Head of caudate nucleus (tissue), 42 donors: ENCODE data around the gene ZDHHC17.

Experiments used
- DNase-seq, 42 donors: peaks; one replicate each; pipeline versions ENCODE4 v3.0.0 to v3.0.0-alpha.2; 2020 to 2021; ENCODE audit warnings: mixed read lengths in 7 of 42
- intact Hi-C: fragments of 100-400 bp; cut with DNase I; formaldehyde crosslinking; loops from one replicate; pipeline ENCODE4 v1.15.0; 2022

ZDHHC17 gene

DNA sequence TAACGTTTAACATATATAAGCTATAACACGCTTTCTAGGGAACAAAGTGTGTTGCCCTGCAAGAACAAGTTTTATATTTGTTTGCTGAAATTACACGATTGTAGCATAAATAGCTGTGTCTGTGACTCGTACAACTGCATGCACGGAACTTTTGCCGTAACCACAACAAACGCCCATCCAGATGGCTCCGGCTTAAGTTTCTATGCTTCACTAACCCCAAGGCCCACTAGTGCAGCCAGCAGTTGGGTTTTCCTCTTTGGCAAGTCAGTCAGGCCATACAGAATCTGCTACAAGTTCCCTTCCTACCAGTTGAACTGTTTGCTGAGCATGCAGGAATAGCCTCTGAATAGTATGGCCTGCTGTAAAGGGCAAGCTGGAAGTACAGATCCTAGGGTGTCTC lies 102.8 kb downstream of the ZDHHC17 start:
- DNase-seq, result no peak
- intact Hi-C loops, result no loop called here

DNA sequence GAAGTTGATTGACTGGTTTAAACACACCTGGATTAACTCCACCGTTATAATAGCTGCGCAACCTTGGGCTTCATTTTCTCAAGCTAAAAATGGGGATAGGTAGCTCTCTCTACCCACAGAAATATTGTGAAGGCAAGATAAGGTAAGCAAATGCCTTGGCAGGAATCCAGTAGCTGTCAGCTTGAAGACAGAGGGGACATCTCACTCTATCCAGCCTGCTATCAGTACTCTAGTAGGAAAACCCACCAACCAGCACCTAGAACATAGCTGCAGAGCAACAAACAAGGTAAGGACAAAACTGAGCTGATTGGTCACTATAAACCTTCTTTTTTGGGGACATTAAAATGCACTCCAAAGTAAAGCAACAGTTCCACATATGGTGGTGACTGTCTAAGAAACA lies 107.2 kb downstream of the ZDHHC17 start:
- intact Hi-C loops, result no loop called here
- no peak for DNase-seq

DNA sequence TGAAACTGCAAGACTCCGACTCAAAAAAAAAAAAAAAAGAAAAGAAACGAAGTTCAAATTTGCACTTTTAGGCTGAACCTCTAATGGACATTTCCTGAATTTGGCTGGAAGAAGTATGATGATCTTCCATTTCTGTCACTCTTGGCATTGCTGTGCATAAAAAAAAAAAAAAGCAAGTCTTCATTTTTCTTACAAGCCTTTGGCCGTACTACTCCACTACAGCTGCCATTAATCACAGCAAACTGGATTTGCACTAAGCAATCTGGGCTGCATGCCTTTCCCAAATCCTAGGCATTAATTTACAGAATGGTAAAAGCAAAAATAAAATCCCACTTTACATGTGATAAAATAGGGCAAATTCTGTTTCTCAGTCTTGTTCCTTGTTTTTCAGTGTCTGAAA lies 107.8 kb downstream of the ZDHHC17 start:
- intact Hi-C loops, result no loop called here
- no peak for DNase-seq

DNA sequence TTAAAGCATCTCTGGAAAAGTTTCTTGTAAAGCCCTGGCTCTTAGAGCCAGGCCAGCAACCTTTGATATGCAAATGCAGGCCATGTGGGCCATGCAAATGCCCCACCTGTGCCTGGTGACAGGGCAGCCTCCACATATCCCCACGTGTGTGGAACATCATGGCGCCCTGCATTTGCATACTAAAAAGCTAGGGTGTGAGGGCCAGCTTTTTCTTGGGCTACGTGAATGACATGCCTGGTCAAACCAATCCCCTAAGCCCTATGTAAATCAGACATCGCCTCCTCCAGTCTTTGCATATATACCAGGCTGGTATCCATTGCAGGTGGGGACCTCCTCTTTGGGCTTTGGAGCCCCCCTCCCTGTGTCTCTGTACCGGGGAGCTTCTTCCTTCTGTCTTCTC lies 108.5 kb downstream of the ZDHHC17 start:
- intact Hi-C loops, result no loop called here
- DNase-seq, result no peak

DNA sequence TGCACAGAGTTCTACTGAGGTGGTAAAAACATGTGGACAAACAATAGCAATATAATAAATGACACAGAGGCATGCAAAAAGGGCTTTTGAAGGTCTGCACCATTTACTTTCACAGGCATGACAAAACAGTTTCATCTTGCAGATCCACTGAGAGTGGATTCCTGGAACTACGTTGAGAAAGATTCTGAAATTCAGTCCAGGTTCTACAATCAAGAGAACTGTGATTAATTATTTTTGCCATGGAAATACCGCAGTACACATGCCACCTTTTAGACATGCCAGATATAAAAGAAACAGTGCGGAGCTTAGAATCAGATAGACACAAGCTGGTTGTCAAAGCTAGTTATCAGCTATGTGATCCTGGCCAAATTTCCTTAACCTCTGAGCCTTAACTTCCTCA lies 110.1 kb downstream of the ZDHHC17 start:
- no peak for DNase-seq
- intact Hi-C loops, result no loop called here

DNA sequence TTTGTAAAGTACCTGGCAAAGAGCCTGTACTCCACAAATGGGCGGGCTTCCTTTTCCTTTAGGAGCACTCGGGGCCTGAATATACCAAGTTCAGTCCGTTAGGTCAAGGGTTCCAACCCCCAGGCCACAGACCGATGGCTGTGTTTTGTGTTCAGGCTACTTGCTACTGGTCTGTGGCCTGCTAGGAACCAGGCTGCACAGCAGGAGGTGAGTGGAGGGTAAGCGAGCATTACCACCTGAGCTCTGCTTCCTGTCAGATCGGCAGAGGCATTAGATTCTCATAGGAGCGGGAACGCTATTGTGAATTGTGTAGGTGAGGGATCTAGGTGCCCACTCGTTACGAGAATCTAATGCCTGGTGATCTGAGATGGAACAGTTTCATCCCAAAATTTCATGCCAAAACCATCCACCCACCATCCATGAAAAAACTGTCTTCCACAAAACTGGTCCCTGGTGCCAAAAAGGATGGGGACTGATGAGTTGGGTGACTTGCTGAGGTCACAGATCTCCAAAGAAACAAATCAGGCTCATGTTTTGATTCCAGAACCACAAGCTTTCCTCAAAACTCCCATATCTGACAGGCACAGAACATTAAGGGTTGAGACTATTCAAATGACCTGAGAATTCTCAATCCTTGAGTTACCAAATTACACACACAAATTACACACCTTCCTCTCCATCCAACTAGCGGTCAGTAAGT lies 110.7 kb downstream of the ZDHHC17 start:
- no peak for DNase-seq
- intact Hi-C loops, result no loop called here

DNA sequence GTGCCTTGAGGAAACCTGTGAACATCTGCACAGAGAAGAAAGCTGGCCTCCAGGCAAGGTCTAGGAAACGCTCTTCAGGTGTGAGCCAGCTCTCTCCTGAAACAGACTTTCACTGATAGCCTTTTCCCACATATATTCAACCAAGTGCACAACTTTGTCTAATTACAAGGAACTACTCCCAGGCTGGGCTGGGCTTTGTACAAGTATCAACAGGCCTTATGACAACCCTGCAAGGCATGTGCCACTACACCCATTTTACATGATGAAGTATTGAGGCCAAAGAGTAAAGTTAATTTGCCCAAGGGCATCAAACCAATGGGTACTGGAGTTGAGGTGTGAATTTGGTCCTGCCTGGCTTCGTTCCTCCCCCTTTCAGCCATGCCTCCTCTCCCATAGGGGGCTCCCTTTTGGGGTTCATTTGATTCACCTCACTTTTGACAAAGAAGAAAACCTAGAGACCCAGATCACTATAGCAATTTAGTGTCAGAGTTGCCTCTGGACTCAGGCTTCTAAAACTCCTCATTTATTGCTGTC lies 112.8 kb downstream of the ZDHHC17 start:
- intact Hi-C loops, result no loop called here

DNA sequence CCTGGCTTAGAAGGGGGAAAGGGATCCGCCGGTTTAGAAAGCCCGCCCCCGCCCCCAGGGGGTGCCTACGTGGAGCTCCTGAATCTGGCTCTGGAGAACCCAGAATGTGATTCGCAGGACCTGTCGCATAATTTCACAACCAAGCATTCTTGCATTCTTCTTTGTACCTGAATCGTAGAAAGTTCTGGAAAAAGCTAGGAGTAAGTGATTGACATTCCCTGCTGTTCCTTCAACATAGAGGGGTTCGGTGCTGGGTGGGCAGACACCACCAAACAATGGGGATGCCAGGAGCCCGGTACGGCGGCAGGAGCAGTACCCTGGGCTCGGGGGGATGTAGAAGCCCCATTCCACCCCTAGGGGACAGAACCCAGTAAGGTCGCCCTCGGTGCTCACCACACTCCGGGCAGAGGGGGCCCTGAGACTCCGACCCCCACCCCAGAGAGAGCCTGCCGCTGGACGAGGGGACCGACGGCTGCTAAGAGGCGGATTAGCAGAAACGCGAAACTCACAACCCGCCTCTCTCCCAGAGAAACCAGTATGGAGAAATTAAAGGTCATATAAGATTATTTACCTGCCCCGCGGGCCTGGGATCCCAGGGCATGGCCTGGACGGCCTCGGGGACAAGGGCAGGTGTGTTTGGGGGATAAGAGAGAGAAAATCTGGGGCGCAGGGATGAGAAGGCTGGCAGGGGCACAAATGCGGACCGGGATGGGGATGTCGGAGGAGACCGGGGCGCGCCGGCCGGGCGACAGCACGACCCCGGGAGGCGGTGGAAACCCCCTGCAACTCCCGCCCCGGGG lies 114.4 kb downstream of the ZDHHC17 start:
- intact Hi-C loops, result no loop called here
- peak in 11 of 42 donors; percentile 6 to 46 (median 27) for DNase-seq

More for the DNA sequence above, 112.8 kb downstream of the ZDHHC17 start:
- DNase-seq, result no peak

DNA sequence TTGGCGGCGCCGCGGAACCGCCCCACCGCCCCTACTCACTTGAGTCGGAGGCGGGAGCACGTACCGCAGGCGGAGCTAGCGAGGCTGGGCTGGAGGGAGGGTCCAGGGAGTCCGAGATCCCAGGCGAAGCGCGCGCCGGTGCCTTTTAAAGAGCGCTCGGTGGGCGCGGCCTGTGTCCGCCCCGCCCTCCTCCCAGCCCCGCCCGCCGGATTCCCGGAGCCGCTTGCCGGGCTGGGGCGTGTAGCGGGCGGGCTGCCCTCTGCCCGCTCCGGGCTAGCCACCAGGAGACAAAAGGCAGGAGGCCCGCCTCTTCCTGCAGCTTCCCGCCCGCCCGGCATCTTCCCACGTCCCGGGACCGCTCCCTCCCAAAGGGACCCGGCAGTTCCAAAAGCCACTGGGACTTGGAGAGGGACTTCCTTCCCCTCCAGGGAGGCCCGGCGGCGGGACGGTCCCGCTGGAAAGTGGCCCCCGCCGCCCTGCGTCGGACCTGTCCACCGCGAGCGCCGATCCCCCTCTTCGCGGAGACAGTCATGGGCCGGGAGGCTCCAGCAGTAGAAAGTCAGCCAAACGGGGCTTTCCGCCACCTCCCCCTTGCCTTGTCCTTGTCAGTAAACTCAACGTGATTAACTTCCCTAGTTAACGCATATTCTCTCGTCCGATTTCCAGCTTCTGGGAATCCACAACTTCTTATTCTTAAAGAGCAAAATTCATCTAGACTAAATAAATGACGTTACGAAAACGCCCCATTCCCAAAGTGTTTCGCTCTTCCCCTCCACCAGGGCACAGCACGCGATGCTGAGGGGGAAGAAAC lies 115.2 kb downstream of the ZDHHC17 start, which contains the start of gene CSRP2:
Gene CSRP2 (minus strand): TSS at position 121 of the 811 bp plus-strand sequence. CDS start 12,759 bp downstream, outside the sequence.
- intact Hi-C loops, result no loop called here
- peak; percentile 37 to 94 (median 83) for DNase-seq

DNA sequence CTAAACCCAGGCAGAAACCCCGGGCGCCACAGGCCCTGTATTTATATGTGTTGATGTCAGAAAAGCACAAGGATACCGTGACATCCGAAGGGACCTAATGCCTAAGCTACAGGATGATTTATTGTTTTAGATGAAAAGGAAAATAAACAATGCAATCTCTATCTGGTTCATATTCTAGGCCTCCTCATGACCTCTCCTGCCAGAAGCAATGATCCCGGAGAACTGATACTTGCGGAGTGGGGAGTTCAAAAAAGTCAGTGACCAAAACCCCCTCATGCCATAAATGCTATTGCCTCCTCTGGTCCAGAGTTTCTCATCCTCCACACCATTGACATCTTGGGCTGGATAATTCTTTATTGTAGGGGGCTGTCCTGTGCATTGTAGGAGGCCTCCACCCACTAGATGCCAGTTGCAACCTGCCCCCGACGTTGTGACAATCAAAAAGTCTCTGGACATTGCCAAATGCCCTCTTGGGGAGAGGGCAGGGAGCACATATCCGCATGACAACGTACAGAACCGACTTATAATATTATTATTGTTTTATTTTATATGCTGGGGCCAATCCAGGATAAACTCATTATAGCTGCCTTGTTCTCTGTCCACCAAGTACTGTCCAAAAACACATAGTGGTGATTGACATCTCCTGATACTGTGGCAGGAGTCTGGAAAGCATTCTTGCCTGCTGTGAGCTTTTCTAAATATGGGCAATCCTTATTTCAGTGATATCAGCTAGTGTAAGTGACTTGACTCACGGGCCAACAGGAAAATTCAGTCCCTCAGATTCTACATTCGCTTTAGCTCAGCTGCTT lies 116.0 kb downstream of the ZDHHC17 start:
- intact Hi-C loops, result no loop called here

DNA sequence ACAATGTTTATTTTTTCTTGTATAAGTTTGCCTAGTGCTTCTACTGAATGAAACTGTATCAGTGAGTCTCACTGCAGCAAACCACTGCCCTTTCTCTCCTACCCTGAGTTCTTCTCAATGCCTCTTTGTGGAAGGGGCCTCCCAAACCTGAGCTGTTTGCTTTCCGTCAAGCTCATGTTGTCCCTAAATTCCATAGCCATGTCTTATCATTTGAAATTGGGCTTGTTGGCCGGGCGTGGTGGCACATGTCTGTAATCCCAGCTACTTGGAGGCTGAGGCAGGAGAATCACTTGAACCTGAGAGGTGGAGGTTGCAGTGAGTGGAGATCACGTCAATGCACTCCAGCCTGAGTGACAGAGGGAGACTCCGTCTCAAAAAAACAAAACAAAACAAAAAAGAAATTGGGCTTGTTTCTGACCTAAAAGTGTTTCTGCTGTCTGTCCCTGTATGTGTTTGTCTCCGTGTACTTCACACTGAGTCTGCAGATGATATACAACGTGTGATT lies 116.7 kb downstream of the ZDHHC17 start:
- no peak for DNase-seq
- intact Hi-C loops, result no loop called here

More for the DNA sequence above, 116.0 kb downstream of the ZDHHC17 start:
- no peak for DNase-seq

DNA sequence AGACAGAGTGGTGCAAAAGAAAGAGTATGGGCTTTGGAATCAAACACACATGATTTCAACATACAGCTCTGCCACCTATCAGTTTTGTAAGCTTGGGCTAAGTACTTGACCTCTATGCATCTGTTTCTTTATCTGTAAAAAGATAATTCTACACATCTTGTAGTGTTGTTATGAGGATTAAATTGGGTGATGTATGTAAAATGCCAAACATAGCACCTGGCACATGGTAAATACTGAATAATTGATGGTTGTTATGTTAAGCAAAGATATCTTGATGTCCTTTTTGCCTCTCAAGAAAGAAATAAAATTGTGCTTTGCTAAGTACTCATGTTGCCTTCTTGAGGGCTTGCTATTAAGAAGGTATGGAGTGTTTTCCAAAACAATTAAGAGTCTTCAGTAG lies 117.2 kb downstream of the ZDHHC17 start:
- intact Hi-C loops, result no loop called here
- DNase-seq, result no peak

DNA sequence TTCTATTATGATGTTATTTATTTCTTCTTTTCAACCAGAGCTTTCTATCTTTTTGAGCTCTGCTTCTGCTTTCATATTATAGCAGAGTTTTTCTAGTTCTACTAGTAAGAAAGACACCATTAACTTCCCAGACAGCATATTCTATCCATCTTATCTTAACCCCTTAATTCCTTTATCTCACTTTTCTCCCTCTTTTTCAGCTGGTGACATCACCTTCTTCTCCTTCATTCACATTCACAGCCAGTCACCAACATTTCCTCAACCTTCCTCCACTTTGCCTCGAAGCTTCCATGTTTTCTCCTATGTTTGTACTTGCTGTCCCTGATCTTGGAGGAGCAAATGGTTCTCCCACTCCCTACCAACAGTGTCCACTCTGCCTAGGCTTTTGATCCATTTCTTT lies 118.5 kb downstream of the ZDHHC17 start:
- DNase-seq, result no peak
- intact Hi-C loops, result no loop called here

DNA sequence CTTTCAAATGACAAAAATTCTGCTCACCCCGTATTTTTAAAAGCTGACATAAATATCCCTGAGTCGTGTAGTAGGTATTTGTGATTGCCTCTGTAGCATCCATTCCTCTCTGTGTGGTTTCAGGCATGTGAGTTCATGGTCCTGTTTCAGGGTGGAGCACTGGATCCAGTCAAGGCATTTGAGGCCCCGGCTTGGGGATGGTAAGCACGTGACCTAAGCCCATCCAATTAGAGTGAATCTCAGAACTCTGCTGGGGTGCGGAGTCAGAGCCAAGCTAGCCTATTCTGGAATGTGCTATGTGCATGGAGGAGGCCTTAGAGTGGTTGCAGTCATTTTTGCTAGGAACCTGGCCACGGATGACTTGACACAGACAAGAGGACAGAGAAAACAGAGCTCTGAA lies 119.2 kb downstream of the ZDHHC17 start:
- intact Hi-C loops, result no loop called here
- no peak for DNase-seq

DNA sequence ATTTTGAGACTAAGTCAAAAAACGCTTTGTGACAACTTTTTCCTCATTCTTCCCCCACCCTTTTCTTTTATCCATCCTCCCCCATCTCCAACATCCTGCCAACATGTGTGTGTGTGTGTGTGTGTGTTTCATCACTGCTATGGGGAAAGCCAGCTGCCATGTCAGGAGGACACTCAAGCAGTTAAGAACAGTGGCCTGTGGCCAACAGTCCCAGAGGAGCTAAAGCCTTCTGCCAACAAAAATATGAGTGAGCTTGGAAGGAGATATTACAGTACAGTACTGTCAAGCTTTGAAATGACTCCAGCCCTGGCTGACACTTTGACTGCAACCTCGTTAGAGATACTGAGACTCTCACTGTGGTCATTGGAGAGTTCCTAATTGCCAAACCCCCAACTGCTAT lies 119.9 kb downstream of the ZDHHC17 start:
- no peak for DNase-seq

DNA sequence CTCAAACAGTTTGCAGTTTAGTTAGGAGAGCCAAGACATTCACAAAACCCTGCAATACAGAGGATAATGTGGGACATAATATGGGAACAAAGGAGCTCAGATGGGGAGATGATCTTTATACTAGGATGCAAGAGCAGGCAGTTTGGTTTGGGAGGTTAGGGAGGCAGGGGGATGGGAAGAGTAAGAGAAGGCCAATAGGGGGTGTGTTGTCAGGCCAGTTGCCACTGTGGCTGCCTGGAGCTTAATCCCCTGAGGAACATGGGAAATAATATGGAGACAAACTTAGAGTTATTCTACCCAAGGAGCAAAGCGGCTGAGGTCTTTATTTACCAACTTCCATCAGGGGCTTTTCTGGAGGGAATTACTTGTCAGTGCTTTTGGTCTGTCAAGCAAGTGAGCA lies 124.9 kb downstream of the ZDHHC17 start:
- intact Hi-C loops, result no loop called here
- DNase-seq, result no peak

More for the DNA sequence above, 119.9 kb downstream of the ZDHHC17 start:
- intact Hi-C loops, result no loop called here

DNA sequence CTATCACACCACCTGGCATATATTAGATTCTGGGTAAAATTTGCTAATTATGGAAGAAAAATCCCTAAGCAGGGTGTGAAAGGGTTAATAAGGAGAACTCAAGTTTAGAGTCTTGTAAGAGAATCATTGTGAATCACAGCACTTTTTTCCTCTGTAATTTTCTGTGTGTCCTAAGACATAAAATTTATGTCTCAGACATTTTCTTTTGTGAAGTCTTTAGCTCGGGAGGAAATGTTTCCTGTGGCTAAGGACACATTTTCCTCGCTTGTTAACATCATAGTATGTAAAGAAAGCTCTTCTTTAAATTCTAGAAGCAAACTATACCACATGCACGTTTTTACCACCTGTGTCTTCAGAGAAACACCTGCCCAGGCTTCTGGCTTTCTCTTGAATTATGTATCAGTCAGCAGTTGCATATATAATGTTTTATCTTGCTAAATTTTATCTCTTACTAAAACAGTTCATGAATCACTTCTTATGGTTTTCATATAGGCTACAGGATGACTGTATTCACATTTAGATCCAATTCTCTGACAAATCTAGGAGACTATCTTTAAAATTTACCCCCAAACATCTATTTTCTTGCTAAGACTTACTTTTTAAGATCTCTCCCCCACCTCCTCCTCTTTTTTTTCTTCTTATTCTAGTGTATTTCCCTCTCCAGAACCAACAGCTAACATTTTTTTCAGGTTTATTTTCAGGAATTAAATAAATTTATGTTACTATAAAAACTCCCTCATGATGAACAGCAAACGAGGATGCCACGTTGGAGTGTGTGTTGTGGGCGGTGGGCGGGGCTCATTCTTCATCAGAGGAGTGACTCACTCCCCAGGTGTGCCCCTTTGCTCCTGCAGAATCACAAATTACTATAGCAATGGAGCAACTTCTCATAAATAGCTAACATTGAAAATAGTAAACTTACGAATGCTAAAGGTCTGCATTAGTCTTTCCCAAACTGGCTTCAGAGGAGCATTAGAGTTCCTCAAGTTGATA lies 126.5 kb downstream of the ZDHHC17 start:
- DNase-seq, result peak; percentile 17 to 88 (median 63)
- intact Hi-C loops, result no loop called here
